HK-2 (cell line): ENCODE measurements around the gene PPP4R4.
"Not testable (repeated sequence)": the region's sequence is repeated elsewhere in the genome, so short reads cannot be mapped to it uniquely, and the experiment has no call there.

Experiments
- DNase-seq: peaks from one replicate; pipeline ENCODE4 v3.0.0-alpha.2; 2018; ENCODE audit not compliant: unreplicated experiment

The PPP4R4 gene

GRCh38 chr14:94177806-94178205 is 3.7 kb downstream of the PPP4R4 start:
- DNase-seq, result no peak

GRCh38 chr14:94179244-94179643 is 5.1 kb downstream of the PPP4R4 start:
- no peak for DNase-seq

GRCh38 chr14:94180655-94181271 is 6.6 kb downstream of the PPP4R4 start:
- no peak for DNase-seq

- DNase-seq, result no peak
These were observed 7.7 kb downstream of the PPP4R4 start for GRCh38 chr14:94181835-94182234.

- DNase-seq, result no peak
These were observed 18.4 kb downstream of the PPP4R4 start for GRCh38 chr14:94192536-94192935.

- DNase-seq, result no peak
These were observed 19.7 kb downstream of the PPP4R4 start for GRCh38 chr14:94193776-94194175.

- no peak for DNase-seq
These were observed 21.9 kb downstream of the PPP4R4 start for GRCh38 chr14:94196057-94196456.

GRCh38 chr14:94203473-94204210 is 29.5 kb downstream of the PPP4R4 start:
- no peak for DNase-seq

GRCh38 chr14:94213021-94213420 is 38.9 kb downstream of the PPP4R4 start:
- DNase-seq, result no peak

- DNase-seq, result no peak
These were observed 39.6 kb downstream of the PPP4R4 start for GRCh38 chr14:94213741-94214140.

GRCh38 chr14:94217116-94217515 is 43.0 kb downstream of the PPP4R4 start:
- DNase-seq, result no peak

GRCh38 chr14:94218198-94218886 is 44.2 kb downstream of the PPP4R4 start:
- not testable (repeated sequence) for DNase-seq

- no peak for DNase-seq
These were observed 49.9 kb downstream of the PPP4R4 start for GRCh38 chr14:94224040-94224439.

- no peak for DNase-seq
These were observed 51.6 kb downstream of the PPP4R4 start for GRCh38 chr14:94225460-94226378.

- no peak for DNase-seq
These were observed 52.9 kb downstream of the PPP4R4 start for GRCh38 chr14:94227029-94227428.

GRCh38 chr14:94237046-94237445 is 62.9 kb downstream of the PPP4R4 start:
- no peak for DNase-seq

- no peak for DNase-seq
These were observed 63.9 kb downstream of the PPP4R4 start for GRCh38 chr14:94237983-94238382.

GRCh38 chr14:94239406-94239805 is 65.3 kb downstream of the PPP4R4 start:
- DNase-seq, result no peak

GRCh38 chr14:94244182-94244581 is 70.1 kb downstream of the PPP4R4 start:
- no peak for DNase-seq

- DNase-seq, result not testable (repeated sequence)
These were observed 90.1 kb downstream of the PPP4R4 start for GRCh38 chr14:94264195-94264594.

- DNase-seq, result no peak
These were observed 93.2 kb downstream of the PPP4R4 start for GRCh38 chr14:94267352-94267751.

GRCh38 chr14:94268582-94268981 is 94.5 kb downstream of the PPP4R4 start:
- not testable (repeated sequence) for DNase-seq
